Esophagus muscularis mucosa (tissue), 4 donors: ENCODE data around the gene SOX30. TPM values are rescaled to one million over a fixed set of nuclear protein-coding genes. Genes with fewer than 3 reads are reported as not detected.

Experiments
- DNase-seq: peaks from one replicate; pipeline ENCODE4 v3.0.0-alpha.2; 2017; ENCODE audit errors: extremely low spot score
- H3K27ac ChIP-seq, 4 donors: fragments of 200-600 bp; sonication (generic); replicated peaks in 1 of 4; 1 replicate in 3 of 4; 2 replicates in 1 of 4; pipeline ENCODE4 v1.5.1; 2016 to 2019; ENCODE audit warnings: mild to moderate bottlenecking in 1 of 4
- H3K27me3 ChIP-seq, 4 donors: fragments of 200-600 bp; sonication (generic); one replicate each; pipeline versions ENCODE4 v1.5.1 to v1.6.0; 2016 to 2019
- H3K36me3 ChIP-seq, 4 donors: fragments of 200-600 bp; sonication (generic); one replicate each; pipeline ENCODE4 v1.5.1; 2016 to 2019
- H3K4me1 ChIP-seq, 4 donors: fragments of 200-600 bp; sonication (generic); one replicate each; pipeline ENCODE4 v1.5.1; 2016 to 2019
- H3K4me3 ChIP-seq, 4 donors: fragments of 200-600 bp; sonication (generic); 1 replicate in 2 of 4; 2 replicates in 2 of 4; pipeline ENCODE4 v1.5.1; 2016 to 2019; ENCODE audit warnings: mild to moderate bottlenecking in 4 of 4, moderate library complexity in 1 of 4
- H3K9me3 ChIP-seq, 4 donors: fragments of 200-600 bp; sonication (generic); 1 replicate in 3 of 4; 2 replicates in 1 of 4; pipeline ENCODE4 v1.5.1; 2016 to 2019
- EP300 ChIP-seq: sonication (generic); formaldehyde crosslinking; IDR thresholded peaks from one replicate; pipeline ENCODE4 v1.6.1; 2017; ENCODE audit warnings: antibody characterized with exemption
- POLR2A ChIP-seq: fragments of 450-650 bp; IDR thresholded peaks from one replicate; pipeline ENCODE4 v1.6.1; 2017; ENCODE audit warnings: antibody characterized with exemption, moderate library complexity, mild to moderate bottlenecking, low read depth
- POLR2AphosphoS5 ChIP-seq, 2 donors: sonication (generic); formaldehyde crosslinking; IDR thresholded peaks; one replicate each; pipeline ENCODE4 v1.6.1; 2017; ENCODE audit warnings: antibody characterized with exemption in 2 of 2
- WGBS: methylation state at CpG from one replicate; pipeline ENCODE4 v1.1.5; 2018; 5-methylcytosine and 5-hydroxymethylcytosine counted together
- intact Hi-C: fragments of 100-400 bp; cut with DNase I; formaldehyde crosslinking; loops from one replicate; pipeline ENCODE4 v1.15.1; 2023
- total RNA-seq, 4 donors: library from RNA; depleted of rRNA; stranded (reverse); fragments of >200 nt; gene quantifications; one replicate each; pipeline versions ENCODE4 v1.1.0 to v1.2.1, GENCODE V29; 2016
- TF ChIP-seq, protein P1 (sequence below), 3 experiments: fragments of 200-600 bp in 2 of 3; fragments of 450-650 bp in 1 of 3; sonication (generic) in 2 of 3; IDR thresholded peaks; one replicate each; pipeline ENCODE4 v1.5.1; 2017 to 2019; ENCODE audit warnings: antibody characterized with exemption in 3 of 3, mild to moderate bottlenecking in 2 of 3, moderate library complexity in 1 of 3

Gene SOX30
- total RNA-seq, 4 donors from 2014 or later: 0.17 to 0.34 TPM; not detected in 2

DNA sequence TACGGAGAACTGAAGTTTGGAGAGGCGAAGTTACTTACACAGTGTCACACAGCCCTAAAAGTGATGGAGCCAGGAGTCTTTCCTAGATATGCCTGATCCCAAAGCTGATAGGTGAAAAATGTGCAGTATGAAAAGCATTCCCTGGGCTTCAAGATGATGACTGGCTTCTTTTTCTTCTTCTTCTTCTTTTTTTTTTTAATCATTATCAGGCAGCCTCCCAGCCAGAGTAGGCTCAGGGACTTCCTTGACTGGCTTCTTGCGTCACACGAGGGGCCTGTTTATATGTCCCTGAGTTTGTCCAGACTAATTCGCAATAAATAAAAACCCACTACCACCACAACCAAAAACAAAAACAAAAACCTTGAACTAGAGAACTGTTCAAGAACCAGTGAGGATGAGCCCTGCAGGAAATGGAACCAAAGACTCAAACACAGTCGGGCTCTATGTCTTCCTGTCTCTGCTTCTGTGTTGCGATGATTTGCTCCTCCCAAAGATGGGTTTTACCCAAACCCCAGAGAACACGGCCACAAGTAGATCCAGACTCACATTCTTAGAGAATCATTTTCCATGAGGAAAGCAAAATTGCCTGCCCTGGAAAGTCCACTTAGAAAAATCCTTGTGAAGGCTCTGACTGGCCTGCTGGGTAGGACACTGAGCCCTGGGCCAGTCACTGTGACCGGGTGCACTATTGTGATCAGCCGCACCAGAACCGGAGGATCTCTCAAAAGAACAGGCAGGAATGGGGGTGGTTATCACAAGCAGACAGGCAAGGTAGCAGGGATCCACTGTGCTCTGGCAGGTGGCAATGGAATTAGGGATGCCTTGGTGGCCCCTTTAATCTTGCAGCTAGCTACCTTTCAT, 38.6 kb downstream of the SOX30 start:
- Histone ChIP-seq H3K4me3 (no peak overlapping the region), H3K36me3 (no peaks in the 10 kb centered on the region), H3K9me3 (no peaks in the 10 kb centered on the region), H3K27me3 (no peaks in the 10 kb centered on the region), H3K27ac (peak overlapping the region in 1 of 4 donors; percentile 46), H3K4me1 (peaks cover 0 to 21% (median 16%) of the 10 kb centered on the region in 4 donors)
- 86% methylated on average over 11 of the region's 11 CpGs for WGBS
- TF ChIP-seq, protein P1, sequence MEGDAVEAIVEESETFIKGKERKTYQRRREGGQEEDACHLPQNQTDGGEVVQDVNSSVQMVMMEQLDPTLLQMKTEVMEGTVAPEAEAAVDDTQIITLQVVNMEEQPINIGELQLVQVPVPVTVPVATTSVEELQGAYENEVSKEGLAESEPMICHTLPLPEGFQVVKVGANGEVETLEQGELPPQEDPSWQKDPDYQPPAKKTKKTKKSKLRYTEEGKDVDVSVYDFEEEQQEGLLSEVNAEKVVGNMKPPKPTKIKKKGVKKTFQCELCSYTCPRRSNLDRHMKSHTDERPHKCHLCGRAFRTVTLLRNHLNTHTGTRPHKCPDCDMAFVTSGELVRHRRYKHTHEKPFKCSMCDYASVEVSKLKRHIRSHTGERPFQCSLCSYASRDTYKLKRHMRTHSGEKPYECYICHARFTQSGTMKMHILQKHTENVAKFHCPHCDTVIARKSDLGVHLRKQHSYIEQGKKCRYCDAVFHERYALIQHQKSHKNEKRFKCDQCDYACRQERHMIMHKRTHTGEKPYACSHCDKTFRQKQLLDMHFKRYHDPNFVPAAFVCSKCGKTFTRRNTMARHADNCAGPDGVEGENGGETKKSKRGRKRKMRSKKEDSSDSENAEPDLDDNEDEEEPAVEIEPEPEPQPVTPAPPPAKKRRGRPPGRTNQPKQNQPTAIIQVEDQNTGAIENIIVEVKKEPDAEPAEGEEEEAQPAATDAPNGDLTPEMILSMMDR (IDR thresholded peaks at IDR 0.05): no peak
- TF ChIP-seq POLR2A: no peak
- no peak for TF ChIP-seq POLR2AphosphoS5 (IDR thresholded peaks at IDR 0.05)
- TF ChIP-seq EP300: no peak
- DNase-seq: no peak
- intact Hi-C loops: no loop called here

DNA sequence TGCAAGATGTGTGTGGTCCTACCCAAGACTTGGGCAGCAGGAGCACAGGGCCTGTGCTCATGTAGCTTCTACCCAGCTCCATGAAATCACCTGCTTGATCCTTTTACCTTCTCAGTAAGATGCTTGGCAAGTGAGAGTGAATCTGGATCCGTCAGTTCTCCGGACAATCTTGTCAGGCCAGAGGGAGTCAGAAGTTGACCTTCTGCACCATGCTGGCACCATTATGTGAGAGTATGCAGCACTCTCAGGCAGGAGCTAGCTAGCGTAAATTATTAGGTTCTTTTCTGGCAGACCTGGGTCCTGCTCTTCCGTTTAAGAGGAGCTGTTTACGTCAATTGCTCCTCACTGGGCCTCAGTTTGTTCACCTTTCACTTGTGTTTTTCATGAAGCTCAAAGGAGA, 39.7 kb downstream of the SOX30 start:
- 61% methylated on average over 5 of the region's 5 CpGs for WGBS
- Histone ChIP-seq H3K27ac (peak overlapping the region; percentile 27 to 55 (median 41)), H3K9me3 (no peaks in the 10 kb centered on the region), H3K36me3 (no peaks in the 10 kb centered on the region), H3K4me1 (peaks cover 0 to 21% (median 16%) of the 10 kb centered on the region in 4 donors), H3K4me3 (no peak overlapping the region), H3K27me3 (no peaks in the 10 kb centered on the region)
- intact Hi-C loops: no loop called here
- TF ChIP-seq POLR2A: no peak
- no peak for TF ChIP-seq POLR2AphosphoS5 (IDR thresholded peaks at IDR 0.05)
- TF ChIP-seq, protein P1 (IDR thresholded peaks at IDR 0.05): no peak
- TF ChIP-seq EP300: no peak
- no peak for DNase-seq

DNA sequence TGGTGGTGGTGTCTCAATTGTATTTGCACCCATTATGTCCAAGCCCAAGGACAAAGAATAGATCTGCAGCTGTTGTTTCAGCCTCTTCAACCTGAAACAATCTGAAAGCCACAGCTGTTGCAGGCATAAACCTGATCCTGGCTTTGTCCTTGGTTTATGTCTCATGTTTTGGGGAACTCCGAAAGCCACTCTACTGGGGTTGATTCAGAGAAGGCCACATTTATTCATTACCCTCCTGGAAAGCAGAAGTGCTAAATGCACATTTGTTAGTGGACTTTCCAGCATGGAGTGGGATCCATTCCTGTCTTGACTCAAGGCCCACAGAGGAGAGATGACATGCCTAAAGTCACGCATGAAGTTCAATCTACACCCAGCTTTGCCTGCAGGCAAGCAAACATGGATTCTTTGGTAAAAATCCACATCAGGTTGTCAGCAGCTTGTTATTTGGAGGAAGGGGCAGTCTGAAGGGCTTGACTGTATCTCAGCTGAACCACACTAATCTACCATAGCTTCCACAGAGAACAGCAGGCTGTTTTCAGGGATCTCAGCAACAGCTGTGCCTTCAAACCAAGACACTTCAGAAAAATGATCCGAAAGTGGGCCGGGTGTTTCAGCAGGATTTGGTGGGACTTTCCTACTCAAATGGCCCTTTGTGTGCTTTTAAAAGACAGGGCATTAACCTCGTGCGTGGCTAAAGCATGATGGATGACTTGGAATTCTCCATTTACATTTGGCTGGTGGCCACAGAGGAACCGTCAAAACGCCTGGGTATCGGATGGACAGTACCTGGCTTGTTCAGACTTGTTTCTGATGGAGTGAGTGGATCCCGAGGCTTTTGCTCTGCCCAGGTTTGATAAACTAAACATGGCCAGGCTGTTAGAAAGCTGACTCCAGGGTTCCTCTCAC, 40.4 kb downstream of the SOX30 start:
- Histone ChIP-seq H3K9me3 (no peaks in the 10 kb centered on the region), H3K36me3 (no peaks in the 10 kb centered on the region), H3K4me1 (peaks cover 0 to 21% (median 16%) of the 10 kb centered on the region in 4 donors), H3K27me3 (no peaks in the 10 kb centered on the region), H3K4me3 (no peak overlapping the region), H3K27ac (peak overlapping the region; percentile 27 to 55 (median 41))
- WGBS: 48% methylated on average over 10 of the region's 10 CpGs
- TF ChIP-seq POLR2AphosphoS5 (IDR thresholded peaks at IDR 0.05) (no peak), EP300 (no peak), POLR2A (no peak)
- TF ChIP-seq, protein P1 (IDR thresholded peaks at IDR 0.05): no peak
- intact Hi-C loops: no loop called here
- no peak for DNase-seq

DNA sequence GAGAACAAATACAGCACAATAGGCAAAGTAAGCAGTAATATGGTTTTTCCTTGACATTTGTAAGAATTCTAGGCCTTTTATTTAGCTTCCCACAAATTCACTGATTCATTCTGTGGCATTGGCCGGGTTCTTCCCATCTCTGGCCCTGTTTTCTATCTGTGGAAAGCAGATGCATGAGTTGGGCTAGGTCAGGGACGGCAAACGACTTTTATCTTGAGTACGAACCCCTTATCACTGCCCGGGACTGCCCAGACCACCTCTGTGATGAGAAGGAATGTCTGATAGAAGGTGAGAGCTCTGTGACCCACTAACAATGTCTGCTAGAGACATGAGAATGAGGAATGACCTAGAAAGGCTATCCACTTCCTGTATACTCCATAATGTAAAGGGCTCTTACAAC, 41.2 kb downstream of the SOX30 start:
- Histone ChIP-seq H3K4me3 (no peak overlapping the region), H3K36me3 (no peaks in the 10 kb centered on the region), H3K9me3 (no peaks in the 10 kb centered on the region), H3K4me1 (peaks cover 0 to 21% (median 16%) of the 10 kb centered on the region in 4 donors), H3K27me3 (no peaks in the 10 kb centered on the region), H3K27ac (no peak overlapping the region)
- TF ChIP-seq, protein P1 (IDR thresholded peaks at IDR 0.05): no peak
- DNase-seq: no peak
- WGBS: 94% methylated on average over 5 of the region's 5 CpGs
- intact Hi-C loops: no loop called here
